SK-N-SH (cell line): ENCODE measurements around the gene EXOC3L1. TPM values are rescaled to one million over a fixed set of nuclear protein-coding genes. Genes with fewer than 3 reads are reported as not detected.

Experiments
- CTCF ChIA-PET: fragments of 300-600, 350-600 bp; formaldehyde crosslinking; extraction: SDS; loops from one replicate; lab custom pipeline; 2021; lab: Yijun Ruan, JAX
- POLR2A ChIA-PET: fragments of 350-600 bp; sonication (Branson Sonifier 250); formaldehyde crosslinking; extraction: SDS; loops from one replicate; lab custom pipeline; 2020; ENCODE audit warnings: antibody characterized with exemption, inconsistent platforms; lab: Yijun Ruan, JAX
- DNase-seq: peaks from one replicate; pipeline ENCODE4 v3.0.0; 2012
- H2AFZ ChIP-seq: fragments of 200-600 bp; sonication (generic); 2 replicates; pipeline ENCODE4 v1.8.1; 2016; ENCODE audit warnings: antibody characterized with exemption, mild to moderate bottlenecking, low read depth
- H3F3A ChIP-seq: fragments of 200-600 bp; sonication (generic); replicated peaks from 2 replicates; pipeline ENCODE3; 2016; ENCODE audit warnings: antibody characterized with exemption, mild to moderate bottlenecking; ENCODE audit not compliant: insufficient read depth
- H3K27ac ChIP-seq, 2 experiments: fragments of 200-500 bp in 1 of 2; fragments of 200-600 bp in 1 of 2; sonication (Bioruptor generic) in 1 of 2; sonication (generic), shearing (Covaris generic) in 1 of 2; 2 replicates each; pipeline versions ENCODE4 v1.5.1 to v1.6.1; 2014 to 2016; ENCODE audit warnings: low read depth in 2 of 2, inconsistent platforms in 1 of 2, low read length in 1 of 2, mild to moderate bottlenecking in 1 of 2, mixed read lengths in 1 of 2
- H3K27me3 ChIP-seq: fragments of 200-600 bp; sonication (generic), shearing (Covaris generic); 2 replicates; pipeline ENCODE4 v1.6.1; 2016; ENCODE audit warnings: mixed run types; ENCODE audit not compliant: insufficient read depth
- H3K36me3 ChIP-seq, 2 experiments: fragments of 200-500 bp in 1 of 2; fragments of 200-600 bp in 1 of 2; sonication (Bioruptor generic) in 1 of 2; sonication (generic) in 1 of 2; replicated peaks in 1 of 2; 2 replicates each; pipeline versions ENCODE3 to v1.5.1; 2014 to 2016; ENCODE audit warnings: low read length in 1 of 2, mild to moderate bottlenecking in 1 of 2; ENCODE audit not compliant: insufficient read depth in 2 of 2, control insufficient read depth in 1 of 2
- H3K4me1 ChIP-seq, 2 experiments: fragments of 200-500 bp in 1 of 2; fragments of 200-600 bp in 1 of 2; sonication (Bioruptor generic) in 1 of 2; sonication (generic), shearing (Covaris generic) in 1 of 2; 2 replicates each; pipeline versions ENCODE4 v1.5.1 to v1.6.1; 2014 to 2016; ENCODE audit warnings: low read depth in 1 of 2, low read length in 1 of 2, mixed run types in 1 of 2; ENCODE audit not compliant: insufficient read depth in 2 of 2, control insufficient read depth in 1 of 2
- H3K4me2 ChIP-seq: fragments of 200-600 bp; sonication (generic), shearing (Covaris generic); 2 replicates; pipeline ENCODE4 v1.6.1; 2017; ENCODE audit warnings: mixed run types
- H3K4me3 ChIP-seq, 2 experiments: fragments of 200-500 bp in 1 of 2; fragments of 200-600 bp in 1 of 2; sonication (Bioruptor generic) in 1 of 2; sonication (generic), shearing (Covaris generic) in 1 of 2; 2 replicates each; pipeline versions ENCODE4 v1.5.1 to v1.8.1; 2014 to 2016; ENCODE audit warnings: low read depth in 2 of 2, inconsistent platforms in 1 of 2, low read length in 1 of 2, mild to moderate bottlenecking in 1 of 2, mixed read lengths in 1 of 2, moderate library complexity in 1 of 2
- H3K79me2 ChIP-seq: fragments of 200-600 bp; sonication (generic); 2 replicates; pipeline ENCODE4 v1.8.1; 2017; ENCODE audit warnings: mild to moderate bottlenecking; ENCODE audit not compliant: insufficient read depth
- H3K9ac ChIP-seq: fragments of 200-600 bp; sonication (generic); 2 replicates; pipeline ENCODE4 v1.6.1; 2017; ENCODE audit warnings: mixed run types
- H3K9me2 ChIP-seq: fragments of 200-600 bp; sonication (generic); 2 replicates; pipeline ENCODE4 v1.6.1; 2017; ENCODE audit warnings: mixed run types
- H3K9me3 ChIP-seq: fragments of 200-600 bp; sonication (generic); 2 replicates; pipeline ENCODE4 v1.6.1; 2017; ENCODE audit warnings: mixed run types, mild to moderate bottlenecking, moderate library complexity
- H4K20me1 ChIP-seq: fragments of 200-600 bp; sonication (generic); 2 replicates; pipeline ENCODE4 v1.6.1; 2017; ENCODE audit warnings: mild to moderate bottlenecking, mixed run types; ENCODE audit not compliant: insufficient read depth
- EZH2phosphoT487 ChIP-seq: fragments of 200-600 bp; sonication (generic); IDR thresholded peaks from 2 replicates; pipeline ENCODE4 v1.6.1; 2017; ENCODE audit warnings: low read depth, mixed run types, mild to moderate bottlenecking, antibody characterized with exemption, moderate library complexity, borderline replicate concordance
- FOXJ3 ChIP-seq: sonication (generic); formaldehyde crosslinking; IDR thresholded peaks from 2 replicates; pipeline ENCODE4 v1.5.1; 2020; ENCODE audit warnings: mild to moderate bottlenecking, missing genetic modification reagents
- FOXM1 ChIP-seq: IDR thresholded peaks from 2 replicates; pipeline ENCODE4 v1.4.0; 2012; ENCODE audit warnings: low read depth, mild to moderate bottlenecking
- IRF3 ChIP-seq: fragments of 150-350 bp; IDR thresholded peaks from 2 replicates; pipeline ENCODE4 v1.6.1; 2016; ENCODE audit warnings: mild to moderate bottlenecking, low read depth, low read length
- MAX ChIP-seq: IDR thresholded peaks from 2 replicates; pipeline ENCODE4 v1.4.0; 2012; ENCODE audit warnings: low read depth
- MXI1 ChIP-seq: IDR thresholded peaks from 2 replicates; pipeline ENCODE4 v1.6.1; 2012; ENCODE audit warnings: mild to moderate bottlenecking, low read depth, low read length, improper control_type of control experiment
- NFIC ChIP-seq: IDR thresholded peaks from 2 replicates; pipeline ENCODE4 v1.4.0; 2012; ENCODE audit warnings: borderline replicate concordance
- NRF1 ChIP-seq: IDR thresholded peaks from 2 replicates; pipeline ENCODE4 v1.6.1; 2012; ENCODE audit warnings: low read depth, mild to moderate bottlenecking, low read length
- RAD21 ChIP-seq: IDR thresholded peaks from 2 replicates; pipeline ENCODE4 v1.6.1; 2012; ENCODE audit warnings: mild to moderate bottlenecking, low read length
- RCOR1 ChIP-seq: fragments of 150-350 bp; IDR thresholded peaks from 2 replicates; pipeline ENCODE4 v1.6.1; 2017; ENCODE audit warnings: antibody characterized with exemption, low read length
- RFX5 ChIP-seq: IDR thresholded peaks from 2 replicates; pipeline ENCODE4 v1.6.1; 2012; ENCODE audit warnings: mild to moderate bottlenecking, improper control_type of control experiment, low read length
- USF1 ChIP-seq: IDR thresholded peaks from 2 replicates; pipeline ENCODE4 v1.4.0; 2012; ENCODE audit warnings: low read depth, borderline replicate concordance
- ZBTB33 ChIP-seq: IDR thresholded peaks from 2 replicates; pipeline ENCODE4 v1.4.0; 2012; ENCODE audit warnings: low read depth, borderline replicate concordance
- WGBS: methylation state at CpG from one replicate; pipeline ENCODE4 v1.1.6; 2017; ENCODE audit warnings: low lambda C conversion rate; 5-methylcytosine and 5-hydroxymethylcytosine counted together
- polyA plus RNA-seq, 3 experiments: library from polyadenylated mRNA; depleted of rRNA; stranded (reverse); fragments of >200 nt; gene quantifications; 2 replicates each; pipeline ENCODE4 v1.2.3, GENCODE V29; 2012

Gene EXOC3L1
- polyA plus RNA-seq, 1 of the 3 experiments (the other 2 are of a cell fraction): 0.46 TPM

GRCh38 chr16:67173323-67173722, 16.6 kb downstream of the EXOC3L1 start (continued):
- TF ChIP-seq USF1: no peak
- no peak for TF ChIP-seq MXI1

- POLR2A ChIA-PET: interaction anchor here (0.9 to 2.6 kb wide), 7 partner anchors 10 to 153 kb away, joined by 3 to 15 read pairs (median 3); partner anchors contain the start of genes ELMO3, FBXL8 and TRADD
- Histone ChIP-seq H3K4me1 (peaks cover 39 to 44% of the 10 kb centered on the region in 2 experiments; a peak in 3 of 4 replicates), H3F3A (peaks cover 36% of the 10 kb centered on the region), H3K4me3 (peak overlapping the region; percentile 49 to 64), H3K9me3 (no peaks in the 10 kb centered on the region), H3K79me2 (peaks cover 15% of the 10 kb centered on the region; the same call in 1 of the 2 replicates), H3K27ac (peak overlapping the region; percentile 76 to 94), H3K27me3 (no peaks in the 10 kb centered on the region), H3K36me3 (peaks cover 6 to 8% of the 10 kb centered on the region in 2 experiments), H4K20me1 (no peaks in the 10 kb centered on the region), H3K9ac (peak overlapping the region; percentile 64), H3K9me2 (no peaks in the 10 kb centered on the region), H2AFZ (peak overlapping the region; percentile 70; the same call in 1 of the 2 replicates), H3K4me2 (peak overlapping the region; percentile 98)
- no peak for TF ChIP-seq MAX
- 0 out of 2 replicates have a peak, but pooled peaks have one; percentile 19 for TF ChIP-seq FOXJ3 (CRISPR knock-in tag)
- no peak for DNase-seq
- 53% methylated on average over 14 of the region's 14 CpGs for WGBS
- CTCF ChIA-PET: interaction anchor here (0.8 to 4.1 kb wide), 9 partner anchors 8 to 270 kb away, joined by 3 to 32 read pairs (median 5); partner anchors contain the start of genes FBXL8, MATCAP1 and TRADD
Measured at GRCh38 chr16:67170949-67171649, 18.8 kb downstream of the EXOC3L1 start.

GRCh38 chr16:67170168-67170948, 19.6 kb downstream of the EXOC3L1 start, which contains the start of gene NOL3:
Gene NOL3 (plus strand): TSS chr16:67170538.
- Histone ChIP-seq H3F3A (peaks cover 32% of the 10 kb centered on the region), H3K36me3 (peaks cover 2 to 7% of the 10 kb centered on the region in 2 experiments), H3K79me2 (peaks cover 14% of the 10 kb centered on the region; the same call in 1 of the 2 replicates), H3K9ac (peak within 1 kb of the TSS; percentile 64), H4K20me1 (no peaks in the 10 kb centered on the region), H3K4me1 (peaks cover 38 to 39% of the 10 kb centered on the region in 2 experiments; a peak in 3 of 4 replicates), H3K9me3 (no peaks in the 10 kb centered on the region), H3K4me2 (peak within 1 kb of the TSS; percentile 98), H3K27me3 (no peaks in the 10 kb centered on the region), H3K9me2 (no peaks in the 10 kb centered on the region), H2AFZ (peak within 1 kb of the TSS; percentile 81; the same call in 1 of the 2 replicates), H3K27ac (peak within 1 kb of the TSS; percentile 76 to 94), H3K4me3 (peak within 1 kb of the TSS; percentile 49 to 66)
- WGBS: 2% methylated on average over 9 of the region's 50 CpGs
- ChIA-PET CTCF (interaction anchor here (0.8 to 4.1 kb wide), 19 partner anchors 9 to 275 kb away, joined by 3 to 32 read pairs (median 4); partner anchors contain the start of genes EXOC3L1, FBXL8, MATCAP1 and TMEM208), POLR2A (interaction anchor here (0.9 to 2.6 kb wide), 8 partner anchors 10 to 153 kb away, joined by 3 to 15 read pairs (median 4); partner anchors contain the start of genes ELMO3, FBXL8, TMEM208 and TRADD)
- peak; percentile 93 for DNase-seq
- TF ChIP-seq RCOR1: no peak
- TF ChIP-seq FOXJ3 (CRISPR knock-in tag): no peak
- TF ChIP-seq NRF1: peak; percentile 76
- no peak for TF ChIP-seq EZH2phosphoT487
- TF ChIP-seq RFX5: no peak
- TF ChIP-seq RAD21: no peak
- TF ChIP-seq MAX: peak; percentile 17; the same call in 1 of the 2 replicates
- no peak for TF ChIP-seq IRF3
- TF ChIP-seq USF1: no peak
- no peak for TF ChIP-seq NFIC
- no peak for TF ChIP-seq FOXM1
- no peak for TF ChIP-seq ZBTB33
